Uterus (tissue), 2 donors: ENCODE data around the gene SLC22A1.

Experiments
- CTCF ChIP-seq, 4 experiments: fragments of 200-600 bp in 2 of 4; fragments of 450-650 bp in 2 of 4; sonication (generic) in 2 of 4; IDR thresholded peaks; one replicate each; pipeline ENCODE4 v1.5.1; 2016 to 2019; ENCODE audit warnings: antibody characterized with exemption in 4 of 4, mild to moderate bottlenecking in 2 of 4, moderate library complexity in 1 of 4
- POLR2A ChIP-seq, 2 donors: fragments of 450-650 bp; IDR thresholded peaks; one replicate each; pipeline ENCODE4 v1.6.1; 2016; ENCODE audit warnings: antibody characterized with exemption in 2 of 2, mild to moderate bottlenecking in 1 of 2, moderate library complexity in 1 of 2

- no peak for TF ChIP-seq CTCF (IDR thresholded peaks at IDR 0.05)
- no peak for TF ChIP-seq POLR2A (IDR thresholded peaks at IDR 0.05)
Measured at GRCh38 chr6:160170018-160170680, 48.5 kb downstream of the SLC22A1 start.
